Limb (tissue), 2 donors: ENCODE results near the gene SHROOM3.

Source experiments
- DNase-seq, 2 donors: peaks; one replicate each; pipeline ENCODE4 v3.0.0-alpha.2; 2016; ENCODE audit errors: extremely low spot score in 2 of 2

SHROOM3 gene

DNA sequence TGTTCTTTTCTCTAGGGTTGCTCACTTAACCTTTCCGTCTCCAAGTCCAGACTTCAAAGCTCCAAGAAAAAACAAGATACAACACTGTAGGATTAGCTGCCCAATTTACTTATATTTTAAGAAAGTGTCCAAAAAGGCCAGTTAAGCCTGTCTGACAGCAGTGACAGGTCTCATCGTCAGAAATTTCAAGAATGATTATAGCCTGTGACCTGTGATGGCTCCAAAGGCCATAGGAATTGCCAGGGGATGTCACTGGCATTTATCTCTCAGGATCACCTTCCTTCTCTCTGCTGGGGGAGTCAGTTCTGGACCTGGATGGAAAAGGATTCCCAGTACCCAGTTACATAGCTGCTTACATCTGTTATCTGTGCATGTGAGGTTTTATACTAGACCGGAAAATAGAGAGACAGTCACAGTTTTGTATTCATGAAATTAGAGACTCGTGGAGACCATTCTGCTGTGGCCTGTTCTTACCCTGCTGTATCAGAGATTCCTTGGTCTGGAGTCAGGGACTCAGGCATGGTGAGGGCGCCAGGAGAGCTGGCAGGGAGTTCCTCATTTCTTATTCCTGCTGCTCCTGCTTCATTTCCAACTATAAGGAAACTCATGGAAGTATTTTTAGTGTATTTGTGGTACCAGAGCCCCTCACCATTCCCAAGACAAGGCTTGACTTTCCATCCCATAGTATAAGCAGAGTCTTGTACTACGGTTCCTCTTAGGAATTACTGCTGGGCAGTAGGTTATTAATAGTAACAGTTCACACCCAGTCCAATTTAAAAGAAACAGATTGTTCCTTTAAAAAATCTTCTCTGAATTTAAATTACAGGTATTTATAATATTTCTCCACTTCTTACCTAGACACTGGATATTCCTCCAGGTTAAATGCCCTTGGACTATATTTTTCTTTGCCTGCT is 220.8 kb downstream of the SHROOM3 start:
- DNase-seq = peak in 1 of 2 donors; percentile 16

DNA sequence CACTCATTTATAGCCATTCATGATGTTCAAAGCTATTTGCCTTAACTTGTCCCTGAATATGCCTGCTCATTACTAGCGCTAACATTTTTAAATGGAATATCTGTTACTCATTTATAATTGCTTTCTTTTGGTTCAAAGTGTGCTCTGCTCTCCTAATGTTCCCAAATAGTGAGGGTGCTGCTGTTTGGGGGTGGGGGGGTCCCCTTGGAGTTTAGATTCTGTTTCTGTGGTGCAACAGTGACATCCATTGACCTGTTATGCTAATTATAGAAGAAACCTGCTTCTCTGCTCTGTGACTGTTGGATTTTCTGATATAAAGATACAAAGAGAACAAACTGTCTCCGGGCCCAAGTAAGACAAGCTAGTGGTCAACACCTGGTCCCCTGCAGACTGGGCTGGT is 222.4 kb downstream of the SHROOM3 start:
- DNase-seq = no peak

DNA sequence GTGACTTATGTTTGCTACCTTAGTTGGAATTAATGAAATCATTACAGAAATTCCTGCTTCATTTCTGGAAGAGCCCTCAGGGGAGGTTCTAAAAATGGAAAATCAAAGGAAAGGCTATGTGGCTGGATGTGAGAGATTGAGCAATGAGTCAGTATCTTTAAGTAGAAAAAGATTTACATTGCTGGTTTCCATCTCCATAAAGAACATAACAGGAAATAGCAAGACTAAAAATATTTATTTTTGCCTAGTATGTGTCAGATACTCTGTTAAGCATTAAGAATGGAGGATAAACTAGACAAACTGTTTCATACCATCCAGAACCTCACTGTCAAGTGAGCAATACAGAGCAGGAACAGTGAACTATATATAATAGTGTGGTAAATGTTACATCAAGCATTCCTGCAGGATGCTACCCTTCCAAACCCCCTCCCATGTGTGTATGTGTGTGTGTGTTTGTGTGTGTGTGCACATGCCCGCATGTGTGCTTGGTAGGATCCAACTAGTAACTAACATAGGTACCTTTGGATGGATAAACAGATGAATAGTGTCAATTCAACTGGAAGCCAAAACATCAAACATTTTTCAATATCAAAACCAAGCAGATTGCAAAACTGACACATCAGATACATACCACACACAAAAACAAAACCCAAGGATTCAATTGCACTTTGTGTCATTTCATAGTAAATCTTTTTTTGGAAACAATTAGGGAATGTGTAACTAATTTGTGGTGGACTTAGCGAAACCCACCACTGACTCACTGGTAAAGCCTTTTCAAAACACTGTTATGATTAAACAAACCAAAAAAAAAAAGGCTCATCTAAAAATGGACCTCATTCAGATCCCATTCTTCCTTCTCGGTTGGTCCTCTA is 223.4 kb downstream of the SHROOM3 start:
- DNase-seq = no peak

DNA sequence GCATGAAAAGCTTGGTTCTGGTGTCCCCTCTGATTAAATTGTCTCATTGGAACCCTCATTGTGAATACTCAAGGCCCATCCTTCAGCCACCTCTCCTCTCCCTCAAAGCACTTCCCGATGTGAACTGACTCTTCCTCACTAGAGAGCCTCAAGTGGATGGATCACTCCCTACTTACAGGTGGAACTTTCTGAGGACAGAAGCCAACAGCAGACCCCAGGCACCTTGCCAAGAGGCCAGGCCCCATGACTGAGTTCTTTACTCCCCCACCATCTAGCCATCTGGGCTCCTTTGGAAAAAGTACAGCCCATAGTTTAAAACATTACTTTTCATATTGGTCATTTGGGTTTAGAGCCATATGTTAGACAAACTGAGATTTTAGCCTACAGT is 224.1 kb downstream of the SHROOM3 start:
- no peak for DNase-seq

DNA sequence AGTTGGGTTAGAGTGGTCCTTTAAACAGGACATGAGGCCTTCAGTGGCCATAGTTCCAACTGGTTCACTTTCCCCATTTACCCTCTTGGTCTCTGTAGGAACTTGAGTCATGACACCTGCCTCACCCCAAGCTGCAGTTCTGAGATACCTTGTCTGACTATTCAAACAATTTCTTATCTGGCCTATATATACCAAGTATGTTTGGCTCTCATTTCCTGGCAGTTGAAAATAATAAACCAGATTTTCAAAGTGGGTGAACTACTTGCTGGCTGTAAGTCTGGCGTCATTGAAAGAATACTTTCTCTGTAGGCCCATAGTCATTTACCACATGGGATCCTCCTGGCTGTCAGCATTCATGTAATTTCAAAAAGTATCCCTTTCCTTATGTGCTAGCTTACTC is 228.8 kb downstream of the SHROOM3 start:
- DNase-seq = no peak

DNA sequence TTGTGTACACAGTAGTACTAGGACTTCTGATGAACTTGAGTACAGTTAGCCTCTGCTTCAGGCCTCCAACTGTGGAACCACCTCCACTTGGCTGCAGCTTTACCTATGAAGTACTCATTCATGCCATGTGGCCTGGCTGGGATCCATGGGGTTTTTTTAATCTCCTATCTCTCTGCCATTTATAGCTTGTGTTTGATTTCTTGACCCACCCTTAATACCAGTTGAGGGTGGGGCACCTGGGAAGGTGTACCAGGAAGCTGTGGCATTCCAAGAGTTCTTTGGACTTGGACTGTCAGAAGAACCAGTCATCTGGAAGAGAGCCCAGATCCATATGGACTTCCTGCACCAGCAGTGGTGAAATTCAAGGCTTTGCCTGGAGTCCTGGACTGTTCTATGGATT is 230.1 kb downstream of the SHROOM3 start:
- DNase-seq = no peak

DNA sequence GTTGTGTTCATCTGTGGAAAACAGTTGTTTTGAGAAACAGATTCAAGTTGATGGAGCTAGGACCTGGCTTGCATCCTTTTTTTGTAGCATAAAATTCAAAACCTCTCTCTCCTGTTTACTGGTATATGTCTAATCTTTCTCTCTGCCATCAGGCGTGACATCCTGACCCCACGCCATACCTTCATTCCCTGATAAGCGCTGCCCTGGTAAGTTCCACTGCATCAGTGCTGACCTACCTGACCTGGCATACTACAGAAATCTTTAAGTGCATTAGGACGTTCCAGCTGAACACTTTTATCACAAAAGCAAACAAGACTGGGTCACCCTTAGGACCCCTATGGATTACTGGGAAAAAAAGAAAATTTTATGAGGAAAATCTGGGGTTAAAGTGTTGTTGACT is 230.7 kb downstream of the SHROOM3 start:
- DNase-seq = no peak

DNA sequence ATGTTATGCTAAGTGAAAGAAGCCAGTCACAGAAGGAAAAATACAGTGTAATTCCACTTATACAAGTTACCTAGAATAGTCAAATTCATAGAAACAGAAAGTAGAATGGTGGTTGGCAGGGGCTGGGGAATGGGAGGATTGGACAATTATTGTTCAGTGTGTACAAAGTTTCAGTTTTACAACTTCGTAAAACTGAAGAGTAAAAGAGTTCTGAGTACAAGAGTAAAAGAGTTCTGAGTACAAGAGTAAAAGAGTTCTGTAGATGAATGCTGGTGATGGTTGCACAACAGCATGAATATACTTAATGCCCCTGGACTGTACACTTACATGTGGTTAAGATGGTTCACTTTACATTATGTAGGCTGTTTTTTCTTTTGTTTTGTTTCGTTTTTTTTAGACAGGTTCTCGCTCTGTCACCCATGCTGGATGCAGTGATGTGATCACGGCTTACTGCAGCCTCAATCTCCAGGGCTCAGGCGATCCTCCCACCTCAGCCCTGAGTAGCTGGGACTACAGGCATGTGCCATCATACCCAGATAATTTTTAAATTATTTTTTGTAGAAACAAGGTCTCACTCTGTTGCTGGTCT is 232.0 kb downstream of the SHROOM3 start:
- no peak for DNase-seq

DNA sequence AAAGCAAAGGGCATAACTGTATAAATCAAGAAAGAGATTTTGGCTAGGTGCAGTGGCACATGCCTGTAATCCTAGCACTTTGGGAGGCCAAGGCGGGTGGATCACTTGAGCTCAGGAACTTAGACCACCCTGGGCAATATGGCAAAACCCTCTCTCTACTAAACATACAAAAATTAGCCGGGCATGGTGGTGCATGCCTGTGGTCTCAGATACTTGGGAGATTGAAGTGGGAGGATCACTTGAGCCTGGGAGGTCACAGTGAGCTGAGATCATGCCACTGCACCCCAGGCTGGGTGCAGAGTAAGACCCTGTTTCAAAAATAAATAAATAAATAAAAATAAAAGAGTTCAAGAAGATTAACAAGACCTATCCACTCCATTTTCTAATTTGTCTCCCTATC is 235.6 kb downstream of the SHROOM3 start:
- DNase-seq = no peak

DNA sequence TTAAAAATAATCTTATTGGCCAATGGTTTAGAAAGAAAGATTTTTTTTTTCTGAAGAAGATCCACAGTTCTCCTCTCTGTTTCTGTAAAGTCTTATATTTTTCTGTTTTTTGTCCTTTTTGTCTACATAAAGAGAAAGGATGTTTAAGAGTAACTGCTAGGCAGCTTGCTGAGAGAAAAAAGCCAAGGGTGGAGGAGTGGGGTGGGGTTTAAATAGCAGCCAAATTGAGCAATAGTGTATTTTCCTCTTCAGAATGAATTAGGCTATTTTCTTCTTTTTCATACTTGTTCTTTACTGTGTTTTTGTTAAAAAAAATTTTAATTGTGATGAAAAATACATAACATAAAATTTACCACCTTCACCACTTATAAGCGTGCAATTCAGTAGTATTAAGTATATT is 238.3 kb downstream of the SHROOM3 start:
- DNase-seq = no peak

DNA sequence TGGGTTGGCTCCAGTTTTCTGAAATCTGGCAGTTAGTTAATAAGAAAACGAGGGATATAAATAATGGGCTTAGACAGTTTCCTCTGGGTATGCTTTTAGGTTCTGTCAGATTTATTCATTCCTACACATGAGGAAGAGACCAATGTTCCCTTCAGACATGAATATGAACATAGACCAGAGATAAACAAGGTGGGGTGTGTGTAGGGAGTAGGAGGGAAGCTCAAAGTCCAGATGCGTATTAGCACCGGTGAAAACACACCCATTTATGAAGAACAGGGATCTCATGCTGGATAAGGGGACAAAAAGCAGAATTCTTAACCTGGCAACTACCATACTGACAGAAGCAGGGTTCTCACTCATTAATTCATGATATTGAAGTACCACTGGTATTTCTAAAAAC is 240.0 kb downstream of the SHROOM3 start:
- no peak for DNase-seq

DNA sequence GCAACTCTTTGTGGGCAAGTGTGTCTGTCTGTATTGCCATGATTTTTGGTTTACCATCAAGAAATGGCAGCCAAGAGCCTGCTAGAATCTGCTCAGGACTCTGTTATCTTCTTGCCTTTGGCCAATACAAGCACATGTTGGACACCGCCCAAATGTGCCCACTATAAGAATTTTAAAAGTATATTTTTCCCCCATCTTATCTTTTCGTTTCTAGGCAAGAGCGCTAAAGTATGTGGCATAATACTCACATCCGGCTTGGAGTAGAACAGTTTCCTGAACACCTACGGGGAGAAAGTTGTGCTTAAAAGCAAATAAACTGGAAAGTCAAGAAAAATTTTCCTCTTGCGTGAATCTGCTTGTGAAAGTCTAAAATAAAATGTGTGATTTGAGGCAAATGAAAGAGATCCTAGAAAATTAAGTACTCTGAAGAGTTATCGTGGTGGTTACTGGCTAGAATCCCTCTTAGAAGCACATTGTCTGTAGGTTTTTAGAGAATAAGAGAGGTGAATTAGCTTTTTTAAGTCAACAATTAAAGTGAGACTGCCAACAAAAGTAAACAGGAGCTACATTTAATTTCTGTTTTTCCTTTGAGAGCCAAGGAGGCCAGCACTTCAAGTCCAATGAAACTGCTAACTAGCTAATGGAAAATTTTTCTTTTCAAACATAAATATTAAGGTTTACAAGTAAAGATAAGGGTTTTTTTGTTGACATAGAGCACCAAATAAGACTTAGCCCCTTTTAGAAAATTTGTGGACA is 242.7 kb downstream of the SHROOM3 start:
- DNase-seq = no peak

DNA sequence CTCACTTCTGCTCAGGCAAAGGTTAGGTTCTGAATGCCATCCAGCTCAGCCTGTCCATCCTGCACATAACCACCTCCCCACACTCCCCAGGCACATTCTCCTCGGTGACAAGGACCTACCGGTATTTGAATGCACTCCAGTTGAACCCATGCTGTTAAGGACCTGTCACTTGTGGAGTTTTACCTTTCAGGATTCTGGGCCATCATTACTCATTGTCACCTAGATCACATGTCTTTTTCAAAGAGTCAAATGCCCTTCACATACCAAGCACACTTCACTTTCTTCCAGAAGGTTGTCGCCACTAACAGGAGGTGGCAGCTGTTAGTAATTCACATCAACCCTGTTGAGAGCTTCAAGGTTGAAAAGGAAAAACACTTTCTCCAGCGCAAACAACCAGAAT is 244.7 kb downstream of the SHROOM3 start:
- DNase-seq = no peak

DNA sequence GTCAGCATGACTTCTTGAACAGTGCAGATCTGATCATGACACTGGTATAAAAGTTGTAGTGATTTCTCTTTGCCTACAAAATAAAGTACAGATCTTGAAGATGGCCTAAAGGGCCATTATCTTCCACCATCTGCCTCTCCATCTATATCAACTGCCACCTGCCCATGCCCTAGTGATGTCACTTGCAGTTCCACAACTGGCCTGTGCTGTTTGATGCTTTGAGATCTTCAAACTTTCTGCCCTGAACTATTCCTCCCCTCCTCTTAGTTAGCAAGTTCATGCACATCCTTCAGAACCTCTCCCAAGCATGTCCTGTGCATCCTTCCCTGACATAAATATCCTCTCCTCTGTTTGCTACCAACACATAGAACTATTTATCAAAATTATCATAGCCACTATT is 245.9 kb downstream of the SHROOM3 start:
- no peak for DNase-seq

DNA sequence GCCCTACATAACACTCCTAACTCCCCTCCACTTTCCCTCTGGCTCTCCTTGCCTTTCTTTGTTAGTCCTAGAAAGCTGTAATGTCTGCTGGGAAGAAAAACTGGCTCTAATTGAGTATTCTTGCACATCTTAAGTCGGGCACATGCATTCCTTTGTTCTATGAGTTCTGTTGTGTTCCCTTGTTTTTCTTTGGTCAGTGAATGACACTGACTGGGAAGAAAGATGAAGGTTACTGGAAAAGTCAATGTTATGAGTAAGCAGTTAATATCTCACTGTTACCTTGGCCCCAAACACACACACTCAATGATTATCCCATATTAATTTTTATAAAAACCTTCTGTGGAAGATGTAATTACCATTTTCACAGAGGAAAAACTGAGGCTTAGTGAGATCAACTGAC is 247.0 kb downstream of the SHROOM3 start:
- no peak for DNase-seq

DNA sequence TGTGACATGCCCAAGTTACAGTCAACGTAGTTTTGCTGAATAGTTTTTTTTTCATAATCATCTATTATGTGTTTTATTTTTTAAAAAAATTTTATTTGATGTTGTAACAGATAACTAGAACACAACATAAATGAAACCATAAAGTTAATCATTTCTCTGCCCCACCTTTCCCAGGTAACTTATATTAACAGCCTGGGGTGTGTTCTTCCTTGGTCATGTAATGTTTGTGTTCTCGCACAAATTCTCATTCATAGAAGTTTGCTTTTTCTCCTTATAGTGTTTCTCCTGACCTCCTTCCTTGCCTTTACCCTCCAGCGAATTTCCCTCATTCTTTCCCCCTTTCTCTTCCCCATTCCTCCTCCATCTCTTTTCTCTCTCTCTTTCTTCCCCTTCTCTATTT is 248.1 kb downstream of the SHROOM3 start:
- DNase-seq = no peak

DNA sequence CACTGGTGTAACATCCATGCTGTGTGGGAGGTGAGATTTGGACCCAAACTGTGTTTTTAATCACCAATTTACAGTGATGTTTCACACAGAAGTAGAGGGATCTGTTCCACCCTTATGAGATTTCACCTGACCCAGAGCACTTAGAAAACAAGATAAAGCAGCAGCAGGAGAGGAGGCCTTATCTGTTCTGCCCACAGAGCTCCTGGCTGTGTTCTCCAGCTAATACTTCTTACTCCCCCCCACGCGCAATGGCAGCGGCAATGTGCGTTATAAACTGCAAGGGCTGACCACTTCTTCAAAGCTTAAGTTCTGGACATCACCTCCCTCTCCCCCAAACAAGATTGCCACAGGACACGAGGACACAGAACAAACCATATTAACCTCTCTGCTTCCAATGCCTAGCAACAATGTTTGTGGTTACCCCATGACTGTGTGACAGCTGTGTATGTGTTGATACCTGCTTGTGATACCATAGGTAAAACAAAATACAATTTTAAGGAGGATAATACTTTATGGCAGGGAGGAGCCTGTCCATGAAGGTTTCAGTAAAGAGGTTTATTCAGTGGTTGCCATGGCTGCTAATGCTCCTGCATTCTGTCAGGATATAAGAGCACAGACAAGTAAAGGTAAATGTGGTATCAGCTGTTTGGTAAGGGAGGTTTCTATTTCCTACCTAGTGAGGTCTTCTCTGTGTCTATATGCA is 252.9 kb downstream of the SHROOM3 start:
- DNase-seq = no peak

DNA sequence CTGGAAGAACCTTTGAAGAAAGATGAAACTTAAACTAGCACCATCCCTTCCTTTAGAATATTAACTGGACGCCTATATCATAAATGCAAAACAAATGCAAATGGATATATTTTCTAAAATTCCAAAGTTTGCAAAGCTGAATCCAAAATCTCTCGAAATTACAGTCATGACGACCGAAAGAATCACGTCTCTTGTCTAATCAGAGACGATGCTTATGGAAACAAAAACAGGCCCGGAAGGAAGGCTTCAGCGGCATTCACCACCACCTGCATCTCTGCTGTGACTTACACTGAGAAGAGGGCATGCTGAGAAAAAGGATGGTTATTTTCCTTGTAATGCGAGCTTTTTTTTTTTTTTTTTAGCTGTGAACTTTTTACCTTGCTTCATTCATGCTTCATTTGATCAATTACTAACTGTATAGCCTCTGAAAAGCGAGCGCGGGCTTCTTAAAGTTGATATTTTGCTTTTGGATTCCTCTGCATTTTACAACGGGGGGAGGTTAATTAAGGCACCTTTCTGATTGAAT is 253.7 kb downstream of the SHROOM3 start:
- DNase-seq = no peak

DNA sequence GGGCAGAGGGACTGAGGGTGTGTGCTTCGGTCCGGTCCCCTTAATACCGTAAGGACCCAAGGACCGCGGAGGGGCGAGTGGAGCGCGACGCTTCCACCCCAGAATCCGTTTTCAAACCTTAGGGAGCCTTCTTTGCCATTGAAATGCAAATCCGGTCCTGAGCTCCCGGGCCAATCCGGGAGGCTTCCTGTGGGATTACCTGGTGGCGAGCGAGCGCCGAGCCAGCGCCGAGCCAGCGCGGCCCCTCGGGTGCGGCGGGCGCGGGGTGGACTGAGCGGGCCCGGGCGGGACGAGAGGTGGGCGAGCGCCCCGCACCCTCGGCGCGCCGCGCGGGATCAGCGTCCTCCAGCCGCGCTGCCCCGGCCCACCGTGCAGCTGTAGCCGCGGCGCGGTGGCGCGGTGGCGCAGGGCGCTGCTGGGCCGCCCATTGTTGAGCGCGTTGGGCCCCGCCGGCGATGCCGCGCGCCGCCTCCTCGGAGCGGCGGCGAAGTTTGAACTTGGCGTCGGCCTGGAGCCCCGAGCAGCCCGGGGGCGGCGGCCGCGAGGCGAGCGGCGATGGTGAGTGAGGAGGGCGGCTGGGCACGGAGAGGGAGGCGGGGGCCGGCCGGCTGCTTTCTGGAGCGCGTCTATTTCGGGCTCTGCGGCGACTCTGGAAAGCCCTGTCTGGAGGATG is 254.3 kb downstream of the SHROOM3 start:
- peak in 1 of 2 donors; percentile 74 for DNase-seq
